ENCODE measurements around the gene ADAMTS17. TPM values are rescaled to one million over a fixed set of nuclear protein-coding genes. Genes with fewer than 3 reads are reported as not detected.

ADAMTS17 gene
- total RNA-seq, 1 experiment from 2014 or later, result 1.6 TPM

DNA sequence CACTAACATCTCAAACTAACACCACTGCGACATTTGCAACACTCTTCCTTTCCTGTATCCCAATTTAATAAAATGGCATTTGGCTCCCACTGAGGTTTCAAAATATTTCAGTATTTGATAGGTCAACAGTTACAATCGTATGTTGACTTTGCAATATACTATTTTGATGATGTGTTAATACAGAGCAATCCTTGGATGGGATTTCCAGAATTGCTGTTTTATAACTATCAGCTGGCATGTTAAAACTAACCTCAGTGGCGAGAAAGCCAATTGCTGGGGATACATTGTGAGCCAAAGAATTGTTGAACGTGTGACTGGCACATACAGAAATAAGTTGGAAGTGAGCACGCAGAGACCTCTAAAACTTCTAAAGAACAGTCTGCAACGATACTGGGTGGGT lies 382.4 kb downstream of the ADAMTS17 start:
- Histone ChIP-seq H3K36me3 (ENCODE audit: control insufficient read depth, insufficient read depth, low read length) (no peaks in the 10 kb centered on the region), H3K27ac (ENCODE audit: low read length) (no peak overlapping the region), H3K4me1 (ENCODE audit: control insufficient read depth, insufficient read depth, low read length) (no peaks in the 10 kb centered on the region; the same call in 1 of the 2 replicates), H3K9me3 (ENCODE audit: control insufficient read depth, insufficient read depth, low read depth, low read length) (no peaks in the 10 kb centered on the region), H3K27me3 (ENCODE audit: control insufficient read depth, insufficient read depth, low read length) (no peaks in the 10 kb centered on the region; the same call in 1 of the 2 replicates), H3K4me3 (ENCODE audit: low read depth in 2 of 2, low read length in 2 of 2) (no peak overlapping the region)
- intact Hi-C loops (cut with micrococcal nuclease; ENCODE audit: unreplicated experiment) (no loop called here), in situ Hi-C loops (cut with HindIII; ENCODE audit: low pct_unique_long_range_greater_than_20kb, low sequenced_read_pairs) (no loop called here)
- no TSS peak for BruUV-seq (replicated peaks)
- TF ChIP-seq, protein P1, sequence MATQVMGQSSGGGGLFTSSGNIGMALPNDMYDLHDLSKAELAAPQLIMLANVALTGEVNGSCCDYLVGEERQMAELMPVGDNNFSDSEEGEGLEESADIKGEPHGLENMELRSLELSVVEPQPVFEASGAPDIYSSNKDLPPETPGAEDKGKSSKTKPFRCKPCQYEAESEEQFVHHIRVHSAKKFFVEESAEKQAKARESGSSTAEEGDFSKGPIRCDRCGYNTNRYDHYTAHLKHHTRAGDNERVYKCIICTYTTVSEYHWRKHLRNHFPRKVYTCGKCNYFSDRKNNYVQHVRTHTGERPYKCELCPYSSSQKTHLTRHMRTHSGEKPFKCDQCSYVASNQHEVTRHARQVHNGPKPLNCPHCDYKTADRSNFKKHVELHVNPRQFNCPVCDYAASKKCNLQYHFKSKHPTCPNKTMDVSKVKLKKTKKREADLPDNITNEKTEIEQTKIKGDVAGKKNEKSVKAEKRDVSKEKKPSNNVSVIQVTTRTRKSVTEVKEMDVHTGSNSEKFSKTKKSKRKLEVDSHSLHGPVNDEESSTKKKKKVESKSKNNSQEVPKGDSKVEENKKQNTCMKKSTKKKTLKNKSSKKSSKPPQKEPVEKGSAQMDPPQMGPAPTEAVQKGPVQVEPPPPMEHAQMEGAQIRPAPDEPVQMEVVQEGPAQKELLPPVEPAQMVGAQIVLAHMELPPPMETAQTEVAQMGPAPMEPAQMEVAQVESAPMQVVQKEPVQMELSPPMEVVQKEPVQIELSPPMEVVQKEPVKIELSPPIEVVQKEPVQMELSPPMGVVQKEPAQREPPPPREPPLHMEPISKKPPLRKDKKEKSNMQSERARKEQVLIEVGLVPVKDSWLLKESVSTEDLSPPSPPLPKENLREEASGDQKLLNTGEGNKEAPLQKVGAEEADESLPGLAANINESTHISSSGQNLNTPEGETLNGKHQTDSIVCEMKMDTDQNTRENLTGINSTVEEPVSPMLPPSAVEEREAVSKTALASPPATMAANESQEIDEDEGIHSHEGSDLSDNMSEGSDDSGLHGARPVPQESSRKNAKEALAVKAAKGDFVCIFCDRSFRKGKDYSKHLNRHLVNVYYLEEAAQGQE (IDR thresholded peaks at IDR 0.05; ENCODE audit: insufficient read depth in 1 of 2, low read depth in 2 of 2, low read length in 1 of 2), result no peak
- TF ChIP-seq POLR2AphosphoS5 (IDR thresholded peaks at IDR 0.05; ENCODE audit: low read depth, low read length) (no peak), SIN3A (IDR thresholded peaks at IDR 0.05; ENCODE audit: borderline replicate concordance, insufficient read depth, low read depth, low read length) (no peak), TCF7L2 (IDR thresholded peaks at IDR 0.05; ENCODE audit: low read depth, low read length) (no peak), CTCF (IDR thresholded peaks at IDR 0.05) (no peak)
- ATAC-seq, result no peak
- DNase-seq (ENCODE audit: low read depth, low spot score), result no peak
- ChIA-PET CTCF (no interaction called here), POLR2A (no interaction called here)

GRCh38 chr15:99958426-99959097 lies 383.2 kb downstream of the ADAMTS17 start:
- H3K4me3 ChIP-seq (ENCODE audit: low read depth in 2 of 2, low read length in 2 of 2), result no peak overlapping the region
- ChIA-PET POLR2A (no interaction called here), CTCF (no interaction called here)
- BruUV-seq (replicated peaks), result no TSS peak
- intact Hi-C loops (cut with micrococcal nuclease; ENCODE audit: unreplicated experiment), result no loop called here
- H3K27me3 ChIP-seq (ENCODE audit: control insufficient read depth, insufficient read depth, low read length), result no peaks in the 10 kb centered on the region; the same call in 1 of the 2 replicates
- H3K4me1 ChIP-seq (ENCODE audit: control insufficient read depth, insufficient read depth, low read length), result no peaks in the 10 kb centered on the region; the same call in 1 of the 2 replicates
- H3K36me3 ChIP-seq (ENCODE audit: control insufficient read depth, insufficient read depth, low read length), result no peaks in the 10 kb centered on the region
- ATAC-seq (no peak), DNase-seq (ENCODE audit: low read depth, low spot score) (no peak)
- no peak overlapping the region for H3K27ac ChIP-seq (ENCODE audit: low read length)
- TF ChIP-seq SIN3A (IDR thresholded peaks at IDR 0.05; ENCODE audit: borderline replicate concordance, insufficient read depth, low read depth, low read length) (no peak), POLR2AphosphoS5 (IDR thresholded peaks at IDR 0.05; ENCODE audit: low read depth, low read length) (no peak), CTCF (IDR thresholded peaks at IDR 0.05) (no peak), TCF7L2 (IDR thresholded peaks at IDR 0.05; ENCODE audit: low read depth, low read length) (no peak)
- TF ChIP-seq, protein P1 (IDR thresholded peaks at IDR 0.05; ENCODE audit: insufficient read depth in 1 of 2, low read depth in 2 of 2, low read length in 1 of 2), result no peak
- in situ Hi-C loops (cut with HindIII; ENCODE audit: low pct_unique_long_range_greater_than_20kb, low sequenced_read_pairs), result no loop called here
- H3K9me3 ChIP-seq (ENCODE audit: control insufficient read depth, insufficient read depth, low read depth, low read length), result no peaks in the 10 kb centered on the region
